Hepatocyte (in vitro differentiated cells): ENCODE measurements around the gene EHD3.

Experiments
- EZH2 ChIP-seq: fragments of 200-600 bp; sonication (generic); IDR thresholded peaks from 2 replicates; pipeline ENCODE4 v1.6.1; 2016; ENCODE audit warnings: antibody characterized with exemption, mild to moderate bottlenecking, borderline replicate concordance
- TF ChIP-seq, protein P1 (sequence below): fragments of 200-600 bp; sonication (generic); IDR thresholded peaks from 2 replicates; pipeline ENCODE4 v1.5.1; 2016; ENCODE audit warnings: antibody characterized with exemption, mild to moderate bottlenecking; ENCODE audit not compliant: poor library complexity

DNA sequence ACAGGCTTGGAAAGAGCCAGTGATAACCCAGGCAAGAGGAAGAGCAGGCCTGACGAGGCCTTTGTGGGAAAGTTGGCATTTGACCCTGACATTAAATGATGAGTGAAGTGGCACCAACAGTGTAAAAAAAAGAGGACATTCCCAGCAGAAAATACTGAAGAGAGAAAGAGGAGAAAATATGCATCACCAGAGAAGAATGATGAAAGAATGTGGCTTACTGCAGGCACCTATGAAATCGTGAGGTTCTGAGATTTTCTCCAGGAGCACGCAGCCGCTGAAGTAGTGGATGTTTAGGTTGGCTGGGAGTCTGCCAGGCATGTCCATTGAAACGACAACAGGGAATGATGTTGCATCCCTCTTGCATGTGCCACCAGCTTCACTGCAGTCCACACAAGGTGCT is 13.8 kb downstream of the EHD3 start:
- TF ChIP-seq, protein P1, sequence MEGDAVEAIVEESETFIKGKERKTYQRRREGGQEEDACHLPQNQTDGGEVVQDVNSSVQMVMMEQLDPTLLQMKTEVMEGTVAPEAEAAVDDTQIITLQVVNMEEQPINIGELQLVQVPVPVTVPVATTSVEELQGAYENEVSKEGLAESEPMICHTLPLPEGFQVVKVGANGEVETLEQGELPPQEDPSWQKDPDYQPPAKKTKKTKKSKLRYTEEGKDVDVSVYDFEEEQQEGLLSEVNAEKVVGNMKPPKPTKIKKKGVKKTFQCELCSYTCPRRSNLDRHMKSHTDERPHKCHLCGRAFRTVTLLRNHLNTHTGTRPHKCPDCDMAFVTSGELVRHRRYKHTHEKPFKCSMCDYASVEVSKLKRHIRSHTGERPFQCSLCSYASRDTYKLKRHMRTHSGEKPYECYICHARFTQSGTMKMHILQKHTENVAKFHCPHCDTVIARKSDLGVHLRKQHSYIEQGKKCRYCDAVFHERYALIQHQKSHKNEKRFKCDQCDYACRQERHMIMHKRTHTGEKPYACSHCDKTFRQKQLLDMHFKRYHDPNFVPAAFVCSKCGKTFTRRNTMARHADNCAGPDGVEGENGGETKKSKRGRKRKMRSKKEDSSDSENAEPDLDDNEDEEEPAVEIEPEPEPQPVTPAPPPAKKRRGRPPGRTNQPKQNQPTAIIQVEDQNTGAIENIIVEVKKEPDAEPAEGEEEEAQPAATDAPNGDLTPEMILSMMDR, result no peak
- no peak for TF ChIP-seq EZH2
